HG02981 (cell line): ENCODE results near the gene NSUN2.

Source experiments
- ATAC-seq: cut with Tn5 transposase; IDR thresholded peaks from one replicate; pipeline ENCODE4 v1.9.1; 2021; ENCODE audit warnings: mild to moderate bottlenecking, moderate library complexity; ENCODE audit not compliant: unreplicated experiment

The NSUN2 gene

GRCh38 chr5:6606884-6607558 lies 25.8 kb downstream of the NSUN2 start:
- ATAC-seq: no peak

- ATAC-seq: no peak
These were observed 27.9 kb downstream of the NSUN2 start for GRCh38 chr5:6604946-6605345.

GRCh38 chr5:6604341-6604740 lies 28.5 kb downstream of the NSUN2 start:
- ATAC-seq: no peak

GRCh38 chr5:6603643-6604042 lies 29.2 kb downstream of the NSUN2 start:
- ATAC-seq: no peak

- ATAC-seq: no peak
These were observed 30.4 kb downstream of the NSUN2 start for GRCh38 chr5:6602441-6602840.

- no peak for ATAC-seq
These were observed 31.0 kb downstream of the NSUN2 start for GRCh38 chr5:6601816-6602215.

GRCh38 chr5:6601271-6601670 lies 31.6 kb downstream of the NSUN2 start:
- no peak for ATAC-seq

GRCh38 chr5:6599739-6600138 lies 33.1 kb downstream of the NSUN2 start:
- ATAC-seq: no peak

GRCh38 chr5:6598351-6598900 lies 34.4 kb downstream of the NSUN2 start:
- ATAC-seq: no peak

GRCh38 chr5:6597557-6597956 lies 35.3 kb downstream of the NSUN2 start:
- ATAC-seq: no peak

- ATAC-seq: no peak
These were observed 36.5 kb downstream of the NSUN2 start for GRCh38 chr5:6596388-6596787.

- ATAC-seq: no peak
These were observed 37.4 kb downstream of the NSUN2 start for GRCh38 chr5:6595405-6595804.

- no peak for ATAC-seq
These were observed 38.8 kb downstream of the NSUN2 start for GRCh38 chr5:6594066-6594465.

GRCh38 chr5:6593148-6594016 lies 39.5 kb downstream of the NSUN2 start:
- no peak for ATAC-seq

- no peak for ATAC-seq
These were observed 40.2 kb downstream of the NSUN2 start for GRCh38 chr5:6592601-6593000.

GRCh38 chr5:6591671-6592288 lies 41.1 kb downstream of the NSUN2 start:
- no peak for ATAC-seq

- no peak for ATAC-seq
These were observed 42.3 kb downstream of the NSUN2 start for GRCh38 chr5:6590581-6590980.

- ATAC-seq: no peak
These were observed 45.7 kb downstream of the NSUN2 start for GRCh38 chr5:6587171-6587570.

- no peak for ATAC-seq
These were observed 46.2 kb downstream of the NSUN2 start for GRCh38 chr5:6586647-6587042.

- ATAC-seq: no peak
These were observed 46.8 kb downstream of the NSUN2 start for GRCh38 chr5:6585939-6586646.

- no peak for ATAC-seq
These were observed 47.7 kb downstream of the NSUN2 start for GRCh38 chr5:6585168-6585567.
